Measurements from ENCODE around the gene DENND2C.

DNA sequence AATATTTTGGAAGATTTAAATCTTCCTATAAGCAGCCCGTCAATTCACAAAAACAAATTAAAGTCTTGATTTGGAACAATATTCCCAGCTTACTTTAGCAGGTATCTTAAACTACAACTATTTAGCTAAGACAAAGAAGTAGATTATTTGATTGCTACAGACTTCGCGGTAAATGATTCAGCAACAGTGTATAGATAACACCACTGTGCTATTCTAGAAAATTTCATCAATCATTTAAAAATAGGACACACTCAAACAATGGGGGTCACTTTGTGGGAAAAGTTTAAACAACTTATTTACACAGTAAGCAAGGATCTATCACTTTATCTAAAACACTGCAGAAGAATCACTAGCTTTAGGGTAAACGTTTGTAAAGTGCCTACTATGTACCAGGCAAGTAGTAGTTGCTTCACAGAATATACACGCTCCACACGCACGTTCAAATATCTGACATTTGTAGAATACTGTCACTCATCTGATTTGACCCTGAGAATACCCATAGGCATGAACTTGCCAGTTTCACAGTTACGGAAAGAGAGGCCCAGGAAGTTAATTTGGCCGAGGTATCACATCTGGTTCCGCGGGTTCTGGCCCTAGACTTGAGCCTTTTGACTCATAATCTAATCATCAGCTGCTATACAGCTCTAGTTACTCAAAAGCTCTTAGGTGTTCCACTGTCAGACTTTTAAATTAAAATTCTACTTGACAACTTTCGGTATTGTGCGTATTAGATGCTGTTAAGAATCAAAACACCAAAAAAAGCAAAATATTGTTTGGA is 876 bp downstream of the DENND2C start:
- TF ChIP-seq, protein P1, sequence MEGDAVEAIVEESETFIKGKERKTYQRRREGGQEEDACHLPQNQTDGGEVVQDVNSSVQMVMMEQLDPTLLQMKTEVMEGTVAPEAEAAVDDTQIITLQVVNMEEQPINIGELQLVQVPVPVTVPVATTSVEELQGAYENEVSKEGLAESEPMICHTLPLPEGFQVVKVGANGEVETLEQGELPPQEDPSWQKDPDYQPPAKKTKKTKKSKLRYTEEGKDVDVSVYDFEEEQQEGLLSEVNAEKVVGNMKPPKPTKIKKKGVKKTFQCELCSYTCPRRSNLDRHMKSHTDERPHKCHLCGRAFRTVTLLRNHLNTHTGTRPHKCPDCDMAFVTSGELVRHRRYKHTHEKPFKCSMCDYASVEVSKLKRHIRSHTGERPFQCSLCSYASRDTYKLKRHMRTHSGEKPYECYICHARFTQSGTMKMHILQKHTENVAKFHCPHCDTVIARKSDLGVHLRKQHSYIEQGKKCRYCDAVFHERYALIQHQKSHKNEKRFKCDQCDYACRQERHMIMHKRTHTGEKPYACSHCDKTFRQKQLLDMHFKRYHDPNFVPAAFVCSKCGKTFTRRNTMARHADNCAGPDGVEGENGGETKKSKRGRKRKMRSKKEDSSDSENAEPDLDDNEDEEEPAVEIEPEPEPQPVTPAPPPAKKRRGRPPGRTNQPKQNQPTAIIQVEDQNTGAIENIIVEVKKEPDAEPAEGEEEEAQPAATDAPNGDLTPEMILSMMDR (IDR thresholded peaks at IDR 0.05), result no peak
- TF ChIP-seq EZH2phosphoT487 (IDR thresholded peaks at IDR 0.05) (no peak), EZH2 (IDR thresholded peaks at IDR 0.05) (no peak)

All from neural progenitor cell (in vitro differentiated cells).